ENCODE data around the gene KIF16B.

Gene KIF16B

DNA sequence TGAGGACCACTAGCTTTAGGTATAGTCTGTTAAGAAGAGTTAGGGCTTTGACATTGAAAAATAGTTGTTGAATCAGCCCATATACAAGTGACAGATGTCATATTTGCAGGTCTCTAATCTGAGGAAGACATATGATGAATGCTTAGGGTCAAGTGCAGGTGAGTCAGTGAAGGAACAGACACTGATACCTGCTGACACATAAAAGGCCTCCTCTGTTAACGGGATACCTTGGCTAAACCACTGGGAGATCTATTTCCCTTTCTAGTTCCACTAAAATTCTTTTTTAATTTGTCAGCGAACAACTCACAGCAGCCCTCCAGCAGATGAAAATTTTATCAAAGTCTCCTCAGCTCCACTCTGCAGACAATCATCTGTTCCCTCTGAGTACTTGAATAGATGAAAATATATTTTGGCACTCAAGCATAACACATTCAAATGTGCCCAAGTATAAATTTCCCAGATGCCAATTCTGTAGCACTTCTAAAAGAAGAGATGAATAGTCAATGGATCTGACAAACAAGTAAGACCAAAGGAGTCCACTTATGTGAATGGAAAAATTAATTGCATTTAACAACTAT lies 154.0 kb downstream of the KIF16B start:
- H3K9me3 Mint-ChIP-seq, result no peaks in the 10 kb centered on the region
- no peak overlapping the region for H3K27ac Mint-ChIP-seq
- no peak for DNase-seq
- H3K27me3 Mint-ChIP-seq, result no peaks in the 10 kb centered on the region
- no peaks in the 10 kb centered on the region for H3K4me1 Mint-ChIP-seq
- peaks cover 11% of the 10 kb centered on the region for H3K36me3 Mint-ChIP-seq (ENCODE audit: low read depth)
- no peak overlapping the region for H3K4me3 Mint-ChIP-seq
- no peak for ATAC-seq

DNA sequence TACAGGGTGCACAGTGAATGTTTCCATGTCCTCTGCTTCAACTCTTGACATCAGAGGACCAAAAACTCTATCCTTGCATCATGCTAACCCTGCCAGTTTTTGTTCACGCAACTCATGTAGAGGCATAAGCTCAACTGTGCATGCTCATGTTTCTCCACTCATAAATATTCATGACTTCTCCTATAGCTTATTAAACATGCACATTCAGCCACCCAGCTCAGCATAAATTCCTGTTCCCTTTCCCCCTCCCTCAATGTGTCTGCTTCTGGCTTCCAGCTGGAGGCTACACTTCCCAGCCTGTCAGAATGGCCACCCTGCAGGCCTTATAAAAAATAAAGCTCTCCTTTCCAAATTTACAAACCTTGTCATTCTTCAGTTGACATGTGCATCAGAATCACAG lies 154.6 kb downstream of the KIF16B start:
- Mint-ChIP-seq H3K36me3 (ENCODE audit: low read depth) (peaks cover 7% of the 10 kb centered on the region), H3K27me3 (no peaks in the 10 kb centered on the region), H3K4me3 (no peak overlapping the region), H3K4me1 (no peaks in the 10 kb centered on the region), H3K9me3 (no peaks in the 10 kb centered on the region), H3K27ac (no peak overlapping the region)
- no peak for DNase-seq
- ATAC-seq, result no peak

DNA sequence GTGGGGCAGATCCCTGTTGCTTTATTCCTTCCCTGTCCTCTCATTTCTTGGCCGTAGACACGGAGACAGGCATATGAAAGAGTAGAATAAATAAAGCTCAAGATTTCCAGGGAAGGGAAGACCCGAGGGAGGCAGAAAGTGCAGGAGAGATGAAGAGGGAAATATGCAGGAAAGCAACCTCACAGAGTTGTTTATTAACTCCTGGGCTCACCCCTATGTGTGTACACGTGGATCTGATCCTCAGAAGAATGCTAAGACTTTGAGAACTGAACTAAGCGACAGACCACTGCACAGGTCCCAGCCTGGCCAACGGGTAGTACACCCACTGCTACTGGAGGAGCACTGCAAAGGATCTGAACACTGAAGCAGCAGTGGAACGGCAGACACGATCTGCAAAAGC lies 156.2 kb downstream of the KIF16B start:
- Mint-ChIP-seq H3K27ac (no peak overlapping the region), H3K4me1 (no peaks in the 10 kb centered on the region), H3K36me3 (ENCODE audit: low read depth) (peaks cover 6% of the 10 kb centered on the region), H3K9me3 (peaks cover 2% of the 10 kb centered on the region), H3K4me3 (no peak overlapping the region), H3K27me3 (no peaks in the 10 kb centered on the region)
- ATAC-seq, result no peak
- DNase-seq, result no peak

DNA sequence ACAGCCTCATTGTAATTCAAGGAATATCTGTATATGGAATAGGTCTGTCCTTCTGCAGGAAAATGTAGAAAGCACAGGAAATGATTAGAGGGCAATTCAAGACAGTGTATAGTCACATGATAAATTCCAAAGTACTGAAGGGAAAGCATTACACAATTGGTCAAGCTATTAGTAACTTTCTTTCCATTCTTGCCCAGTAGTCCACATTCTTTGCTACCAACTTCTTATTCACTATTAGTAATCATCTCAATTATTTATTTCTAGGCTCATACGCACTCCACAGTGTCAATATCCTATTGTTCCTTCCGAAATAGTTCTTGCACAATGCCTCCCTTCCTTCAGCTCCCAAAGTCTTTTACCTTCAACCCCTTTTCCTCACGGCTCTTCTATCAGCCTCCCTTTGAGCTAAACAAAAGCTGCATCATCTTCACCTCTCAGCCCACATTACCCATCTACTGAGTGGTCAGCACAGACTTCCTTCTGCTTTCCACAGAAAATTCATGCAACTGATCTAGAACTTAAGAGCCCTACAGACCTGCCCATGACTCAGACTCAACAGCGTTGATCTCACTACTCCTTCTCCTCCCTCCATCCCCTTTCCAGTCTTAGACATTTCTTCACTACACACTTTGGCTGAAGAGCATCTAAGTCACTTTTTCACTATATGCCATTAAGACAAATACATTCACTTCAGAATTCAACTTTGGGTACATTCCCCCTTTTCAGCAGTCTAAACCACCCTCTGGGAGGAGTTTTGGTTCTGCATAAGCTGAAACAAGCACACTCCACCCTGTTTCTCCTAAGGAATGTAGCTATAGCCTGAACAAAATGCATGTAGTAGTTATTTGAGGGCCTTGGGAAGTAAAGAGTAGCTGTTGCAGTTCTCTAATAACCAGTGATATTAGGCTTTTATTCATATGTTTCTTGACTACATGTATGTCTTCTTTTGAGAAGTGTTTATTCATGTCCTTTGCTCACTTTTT lies 157.9 kb downstream of the KIF16B start:
- no peaks in the 10 kb centered on the region for H3K27me3 Mint-ChIP-seq
- H3K4me3 Mint-ChIP-seq, result no peak overlapping the region
- H3K4me1 Mint-ChIP-seq, result no peaks in the 10 kb centered on the region
- peaks cover 11% of the 10 kb centered on the region for H3K36me3 Mint-ChIP-seq (ENCODE audit: low read depth)
- ATAC-seq (no peak), DNase-seq (no peak)
- peaks cover 8% of the 10 kb centered on the region for H3K9me3 Mint-ChIP-seq
- H3K27ac Mint-ChIP-seq, result no peak overlapping the region

DNA sequence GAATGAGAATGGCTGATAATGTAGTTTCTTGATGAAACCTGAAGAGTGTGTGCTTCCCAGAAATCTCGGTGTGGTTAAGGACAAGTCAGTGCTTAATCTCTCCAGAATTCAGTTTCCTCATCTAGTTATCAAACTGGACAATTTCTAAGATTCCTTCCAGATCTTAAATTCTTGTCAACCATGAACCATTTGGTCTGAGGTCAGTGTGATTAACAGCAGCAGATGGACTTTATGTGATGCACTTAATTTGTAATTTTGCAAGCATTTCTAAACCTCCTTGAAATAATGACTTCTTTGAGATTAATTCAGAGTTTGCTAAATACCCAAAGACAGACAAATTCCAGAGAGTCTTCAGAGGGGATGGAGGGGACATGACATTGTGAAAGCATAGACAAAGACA lies 160.3 kb downstream of the KIF16B start:
- Mint-ChIP-seq H3K4me3 (no peak overlapping the region), H3K36me3 (ENCODE audit: low read depth) (peaks cover 11% of the 10 kb centered on the region), H3K27me3 (no peaks in the 10 kb centered on the region), H3K4me1 (no peaks in the 10 kb centered on the region), H3K9me3 (peaks cover 8% of the 10 kb centered on the region), H3K27ac (no peak overlapping the region)
- DNase-seq (no peak), ATAC-seq (no peak)

DNA sequence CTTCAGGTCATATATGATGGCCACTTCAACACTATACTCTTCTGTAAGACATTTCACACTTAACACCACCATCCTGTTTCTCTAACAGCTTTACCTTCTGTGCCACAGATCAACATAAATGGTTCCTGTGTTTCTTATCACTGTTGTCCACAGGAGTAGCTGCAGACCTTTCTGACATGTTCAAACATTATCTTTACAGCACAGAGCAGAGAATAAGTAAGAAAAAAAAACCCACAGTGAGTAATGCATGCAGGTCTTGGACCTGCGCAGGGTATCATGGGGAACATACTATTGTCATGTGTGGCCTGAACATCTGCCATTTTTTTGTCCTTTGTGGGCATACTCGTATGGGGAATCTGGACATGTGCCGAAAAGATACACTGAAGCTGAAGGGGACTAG lies 161.9 kb downstream of the KIF16B start:
- DNase-seq (no peak), ATAC-seq (no peak)
- Mint-ChIP-seq H3K36me3 (ENCODE audit: low read depth) (peaks cover 10% of the 10 kb centered on the region), H3K9me3 (peaks cover 8% of the 10 kb centered on the region), H3K27ac (no peak overlapping the region), H3K4me1 (no peaks in the 10 kb centered on the region), H3K4me3 (no peak overlapping the region), H3K27me3 (no peaks in the 10 kb centered on the region)

DNA sequence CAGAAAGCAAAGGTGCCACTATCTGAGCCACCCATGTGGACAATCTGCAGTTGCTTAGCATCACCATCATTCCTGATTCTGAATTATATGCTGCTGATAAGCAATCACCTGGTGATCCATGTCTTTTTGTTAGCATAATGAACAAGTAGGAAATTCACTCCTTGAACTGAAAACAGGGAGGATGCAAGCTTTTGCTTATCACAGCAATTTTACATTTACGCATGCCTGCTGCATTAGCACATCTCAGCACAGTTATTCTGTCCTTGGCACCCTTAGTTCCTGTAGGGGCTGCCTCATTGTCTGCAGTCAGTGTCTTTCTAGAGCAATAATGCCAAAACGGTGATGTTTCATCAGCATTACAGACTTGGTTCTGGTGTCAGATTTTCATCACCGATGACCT lies 162.6 kb downstream of the KIF16B start:
- H3K9me3 Mint-ChIP-seq, result peaks cover 8% of the 10 kb centered on the region
- H3K36me3 Mint-ChIP-seq (ENCODE audit: low read depth), result peaks cover 10% of the 10 kb centered on the region
- no peak for ATAC-seq
- no peaks in the 10 kb centered on the region for H3K27me3 Mint-ChIP-seq
- H3K4me1 Mint-ChIP-seq, result no peaks in the 10 kb centered on the region
- H3K27ac Mint-ChIP-seq, result no peak overlapping the region
- no peak for DNase-seq
- H3K4me3 Mint-ChIP-seq, result no peak overlapping the region

DNA sequence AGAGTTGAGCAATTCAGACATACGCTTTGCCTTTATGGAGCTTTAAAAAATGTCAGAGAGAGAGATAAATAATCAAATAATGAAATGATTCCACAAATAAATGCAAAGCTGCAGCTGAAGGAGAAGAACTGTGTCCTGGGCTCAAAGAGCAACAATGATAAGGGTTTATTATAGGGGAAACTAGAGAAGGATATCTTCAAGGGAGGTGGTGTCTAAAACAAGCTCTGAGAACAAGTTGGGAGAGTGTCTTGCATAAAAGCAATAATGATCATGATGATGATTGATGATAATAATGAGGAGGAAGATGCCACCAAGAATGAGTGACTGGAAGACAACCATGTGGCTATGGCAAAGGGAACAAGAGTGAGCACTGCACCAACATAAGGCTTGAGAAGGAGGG lies 164.3 kb downstream of the KIF16B start:
- no peak for DNase-seq
- Mint-ChIP-seq H3K4me3 (no peak overlapping the region), H3K4me1 (no peaks in the 10 kb centered on the region), H3K36me3 (ENCODE audit: low read depth) (peaks cover 12% of the 10 kb centered on the region), H3K9me3 (peaks cover 8% of the 10 kb centered on the region), H3K27me3 (no peaks in the 10 kb centered on the region), H3K27ac (no peak overlapping the region)
- no peak for ATAC-seq

DNA sequence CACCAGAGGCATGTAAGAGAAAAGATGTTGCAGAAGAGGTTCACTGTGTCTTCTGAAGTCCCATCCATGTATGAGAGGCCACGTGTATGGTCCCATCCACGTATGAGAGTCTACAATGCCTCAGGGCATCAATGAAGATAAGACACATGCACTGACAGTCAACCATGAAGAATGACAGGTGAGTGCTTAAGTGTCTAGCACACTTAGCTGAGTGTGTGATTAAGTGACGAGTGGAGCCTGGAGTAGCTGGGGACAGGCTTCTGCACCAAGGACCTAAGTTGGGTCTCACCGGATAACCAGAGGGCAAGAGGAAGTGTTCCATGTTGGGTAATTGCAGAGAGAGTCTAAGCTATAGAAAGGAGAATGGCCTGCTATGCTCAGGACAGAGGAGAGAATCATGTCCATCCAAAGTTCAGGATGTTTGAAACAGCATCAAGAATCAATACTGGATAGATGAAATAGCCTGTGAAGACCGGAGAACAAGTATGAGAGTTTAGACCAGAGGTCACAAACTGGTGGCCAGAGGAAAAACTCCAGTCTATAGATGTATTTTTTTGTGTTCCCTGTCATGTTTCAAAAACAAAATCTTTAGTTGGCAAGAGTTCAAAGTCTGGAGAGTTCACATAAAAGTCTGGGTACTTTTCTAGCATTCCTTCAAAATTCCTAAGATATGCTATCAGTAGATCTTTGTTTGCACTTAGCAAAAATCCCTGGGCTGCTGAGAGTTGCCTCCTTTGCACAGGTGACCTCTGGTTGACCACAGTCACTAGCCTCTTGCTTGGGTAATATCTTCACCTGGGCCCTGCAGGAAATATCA lies 165.8 kb downstream of the KIF16B start:
- Mint-ChIP-seq H3K4me1 (no peaks in the 10 kb centered on the region), H3K4me3 (no peak overlapping the region), H3K9me3 (peaks cover 8% of the 10 kb centered on the region), H3K27ac (no peak overlapping the region), H3K27me3 (no peaks in the 10 kb centered on the region), H3K36me3 (ENCODE audit: low read depth) (peaks cover 10% of the 10 kb centered on the region)
- no peak for ATAC-seq
- DNase-seq, result no peak

DNA sequence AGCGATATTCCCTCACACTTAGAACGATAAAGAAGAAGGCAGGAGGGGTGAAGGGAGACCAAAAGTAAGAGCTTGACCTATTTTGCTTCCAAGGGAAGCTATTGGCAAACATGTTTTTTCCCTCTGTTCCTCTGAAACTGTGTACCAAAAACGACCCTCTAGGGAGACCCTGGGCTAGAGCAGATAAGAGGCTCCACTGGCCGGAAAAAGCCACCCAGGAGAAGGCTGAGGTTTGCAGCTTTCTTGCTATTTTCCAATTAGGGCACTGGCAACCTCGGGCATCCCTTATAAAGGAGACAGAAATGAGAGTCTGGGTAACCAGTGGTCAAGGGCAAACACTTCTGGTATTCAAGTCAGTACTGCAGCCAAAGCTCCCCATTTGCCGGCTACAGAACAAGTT lies 168.0 kb downstream of the KIF16B start:
- Mint-ChIP-seq H3K27ac (no peak overlapping the region), H3K4me1 (no peaks in the 10 kb centered on the region), H3K27me3 (no peaks in the 10 kb centered on the region), H3K36me3 (ENCODE audit: low read depth) (peaks cover 4% of the 10 kb centered on the region), H3K9me3 (no peaks in the 10 kb centered on the region), H3K4me3 (no peak overlapping the region)
- DNase-seq (no peak), ATAC-seq (no peak)

DNA sequence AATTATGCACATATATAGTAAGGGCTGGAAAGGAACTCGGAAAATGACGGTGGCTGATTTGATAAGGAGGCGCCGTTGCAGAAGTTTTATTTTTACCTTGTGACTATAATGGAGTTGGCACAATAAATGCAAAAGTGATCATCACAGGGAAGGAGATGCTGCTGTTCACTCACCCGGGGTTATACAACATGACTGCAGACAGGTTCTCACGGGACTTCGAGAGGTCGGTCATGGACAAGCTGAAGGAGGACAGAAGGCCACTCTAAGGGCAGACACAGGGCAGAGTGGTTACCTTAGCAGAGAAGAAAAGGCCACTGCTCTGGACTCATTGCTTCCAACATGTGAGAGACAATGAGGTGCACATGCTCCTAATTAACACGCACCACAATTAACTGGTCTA lies 168.6 kb downstream of the KIF16B start:
- Mint-ChIP-seq H3K9me3 (no peaks in the 10 kb centered on the region), H3K4me3 (no peak overlapping the region), H3K36me3 (ENCODE audit: low read depth) (peaks cover 4% of the 10 kb centered on the region), H3K27me3 (no peaks in the 10 kb centered on the region), H3K4me1 (no peaks in the 10 kb centered on the region), H3K27ac (no peak overlapping the region)
- ATAC-seq, result no peak
- no peak for DNase-seq

DNA sequence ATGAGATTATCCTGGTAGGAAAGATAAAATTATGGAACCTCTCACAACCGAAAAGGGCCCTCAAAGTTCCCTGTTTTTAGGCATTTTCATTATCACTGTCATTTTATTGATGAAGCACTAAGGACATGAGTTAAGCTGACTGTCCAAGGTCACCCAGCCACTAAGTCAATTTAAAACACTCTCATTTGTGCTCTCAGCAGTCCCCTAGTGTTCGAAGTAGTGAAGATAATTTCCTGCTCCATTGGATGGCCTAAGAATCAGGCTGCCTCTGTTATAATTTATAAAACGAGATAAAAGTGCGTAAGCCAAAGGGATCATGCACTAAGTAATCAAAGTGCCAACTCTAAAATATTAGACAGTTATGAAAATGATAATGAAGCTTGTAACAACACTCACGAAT lies 169.1 kb downstream of the KIF16B start:
- Mint-ChIP-seq H3K9me3 (no peaks in the 10 kb centered on the region), H3K4me3 (no peak overlapping the region), H3K27me3 (no peaks in the 10 kb centered on the region), H3K27ac (no peak overlapping the region), H3K36me3 (ENCODE audit: low read depth) (peaks cover 4% of the 10 kb centered on the region), H3K4me1 (no peaks in the 10 kb centered on the region)
- no peak for DNase-seq
- no peak for ATAC-seq

DNA sequence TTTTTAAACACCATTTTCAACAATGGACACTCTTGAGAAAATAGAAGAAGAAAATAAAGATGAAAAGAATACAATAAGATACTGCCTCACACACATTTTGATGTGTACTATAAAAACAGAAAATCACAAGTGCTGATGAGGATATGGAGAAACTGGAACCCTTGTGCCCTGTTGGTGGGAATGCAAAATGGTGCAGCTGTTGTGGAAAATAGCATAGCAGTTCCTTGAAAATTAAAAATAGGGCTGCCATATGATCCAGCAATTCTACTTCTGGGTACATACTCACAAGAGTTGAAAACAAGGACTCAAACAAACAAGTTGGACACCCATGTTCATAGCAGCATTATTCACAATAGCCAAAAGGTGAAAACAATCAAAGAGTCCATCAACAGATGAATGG lies 173.0 kb downstream of the KIF16B start:
- H3K4me3 Mint-ChIP-seq, result no peak overlapping the region
- peaks cover 4% of the 10 kb centered on the region for H3K36me3 Mint-ChIP-seq (ENCODE audit: low read depth)
- H3K27ac Mint-ChIP-seq, result no peak overlapping the region
- no peak for ATAC-seq
- H3K4me1 Mint-ChIP-seq, result no peaks in the 10 kb centered on the region
- no peaks in the 10 kb centered on the region for H3K9me3 Mint-ChIP-seq
- DNase-seq, result no peak
- no peaks in the 10 kb centered on the region for H3K27me3 Mint-ChIP-seq

DNA sequence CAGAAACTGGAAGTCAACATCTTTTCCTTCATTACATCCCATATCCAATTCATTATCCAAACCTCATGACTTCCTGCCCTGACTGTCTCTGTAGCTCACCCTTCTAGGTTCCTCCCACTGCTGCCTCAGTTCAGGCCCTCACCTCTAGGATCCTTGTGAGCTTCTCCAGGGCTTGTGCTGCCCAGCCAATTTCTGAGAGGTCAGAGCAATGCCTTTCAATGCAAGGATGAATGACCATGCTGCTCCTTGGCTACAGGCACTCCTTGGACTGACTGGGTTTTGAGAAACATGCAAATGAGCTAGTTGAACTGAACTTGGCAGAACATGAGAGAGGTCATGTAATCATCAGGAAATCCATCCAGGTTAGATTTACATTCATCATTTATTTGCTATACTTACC lies 173.4 kb downstream of the KIF16B start:
- H3K27me3 Mint-ChIP-seq, result no peaks in the 10 kb centered on the region
- H3K4me3 Mint-ChIP-seq, result no peak overlapping the region
- no peak overlapping the region for H3K27ac Mint-ChIP-seq
- DNase-seq, result no peak
- H3K36me3 Mint-ChIP-seq (ENCODE audit: low read depth), result peaks cover 4% of the 10 kb centered on the region
- H3K9me3 Mint-ChIP-seq, result no peaks in the 10 kb centered on the region
- H3K4me1 Mint-ChIP-seq, result no peaks in the 10 kb centered on the region
- no peak for ATAC-seq

DNA sequence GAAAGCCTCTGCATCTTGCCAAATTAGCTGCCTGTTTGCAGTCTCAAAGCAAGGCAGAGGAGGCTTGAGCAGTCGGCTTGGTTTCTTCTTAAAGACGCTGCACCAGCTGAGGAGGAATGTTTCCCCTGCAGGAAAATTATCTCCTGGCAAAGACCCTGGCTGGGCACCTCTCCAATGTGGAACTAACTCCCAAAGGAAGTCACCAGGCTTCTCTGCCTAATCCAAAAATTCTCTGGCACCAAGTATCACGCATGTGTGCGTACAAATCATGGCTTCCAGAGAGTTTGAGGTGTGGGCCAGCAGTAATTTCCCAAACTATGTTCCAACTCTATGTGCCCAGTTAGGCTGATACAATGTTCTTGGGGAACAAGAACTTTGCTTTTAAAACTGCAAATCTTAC lies 176.2 kb downstream of the KIF16B start:
- ATAC-seq, result no peak
- Mint-ChIP-seq H3K4me3 (no peak overlapping the region), H3K27ac (no peak overlapping the region), H3K27me3 (no peaks in the 10 kb centered on the region), H3K36me3 (ENCODE audit: low read depth) (no peaks in the 10 kb centered on the region), H3K9me3 (no peaks in the 10 kb centered on the region), H3K4me1 (no peaks in the 10 kb centered on the region)
- no peak for DNase-seq
